DLD1 (cell line): Measurements from ENCODE around the gene ENO2.

Experiments used
- in situ Hi-C: cut with HindIII; loops from 2 replicates; pipeline ENCODE4 v1.10.0; 2017; ENCODE audit warnings: low sequenced_read_pairs

The ENO2 gene

GRCh38 chr12:6912164-6912935 lies 2.0 kb upstream of the ENO2 start:
- in situ Hi-C loops: no loop called here

DNA sequence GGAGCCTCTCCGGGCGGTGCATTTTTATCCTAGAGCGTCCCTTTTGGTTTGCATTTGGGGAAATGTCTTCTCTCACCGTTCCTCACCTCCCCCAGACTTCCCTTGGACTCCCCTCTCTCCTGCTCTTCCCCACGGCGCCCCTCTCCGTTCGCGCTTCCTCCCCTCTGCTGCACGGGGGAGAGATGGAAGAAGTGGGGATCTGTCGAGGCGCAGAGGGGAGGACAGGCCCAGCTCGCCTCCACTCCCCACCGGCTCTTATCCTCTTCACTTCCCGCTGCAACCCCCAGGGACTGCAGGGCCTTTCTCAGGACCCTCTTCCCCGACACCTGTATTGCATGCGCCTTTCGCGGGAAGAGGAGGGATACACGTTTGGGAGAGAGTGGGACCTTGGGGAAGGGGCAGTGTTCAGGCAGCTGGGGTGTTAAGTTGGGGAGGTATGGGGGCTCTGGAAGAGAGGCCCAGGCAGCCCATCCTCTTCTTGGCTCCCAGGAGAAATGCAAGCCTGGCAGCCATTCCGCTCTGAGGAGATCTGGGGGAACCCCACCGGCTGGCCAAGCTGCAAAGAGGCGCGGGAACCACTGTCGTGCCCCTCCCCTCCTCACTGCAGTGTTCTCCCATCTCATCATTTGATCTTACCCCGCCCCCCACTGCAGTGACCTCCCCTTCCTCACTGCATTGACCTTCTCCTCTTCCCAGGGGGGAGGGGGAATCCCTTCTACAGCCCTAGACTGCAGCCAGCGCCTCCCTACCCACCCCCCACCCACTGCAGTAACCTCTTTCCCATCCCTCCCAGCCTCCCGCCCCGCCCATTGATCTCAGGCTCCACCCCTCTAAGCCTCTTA lies 788 bp downstream of the ENO2 start:
- in situ Hi-C loops: no loop called here

DNA sequence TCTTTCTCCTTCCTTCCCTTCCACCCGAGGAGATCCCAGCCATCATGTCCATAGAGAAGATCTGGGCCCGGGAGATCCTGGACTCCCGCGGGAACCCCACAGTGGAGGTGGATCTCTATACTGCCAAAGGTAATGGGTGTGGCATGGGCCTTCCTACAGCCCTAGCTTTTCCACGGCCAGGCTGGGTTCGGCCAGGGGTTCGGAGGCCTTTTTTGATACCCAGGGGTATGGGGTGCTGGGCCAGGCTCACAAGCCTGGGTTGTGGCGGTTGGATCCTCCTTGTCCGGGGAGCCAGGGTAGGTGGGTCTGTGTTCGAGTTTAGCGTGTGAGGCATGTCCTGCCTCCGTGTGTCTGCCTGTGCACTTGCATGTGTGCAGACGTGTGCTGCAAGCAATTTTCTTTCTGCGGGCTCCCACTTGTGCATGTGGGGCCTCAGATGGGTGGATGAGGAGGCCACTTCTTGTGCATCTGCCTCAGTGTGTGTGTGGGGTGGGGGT lies 1.5 kb downstream of the ENO2 start:
- in situ Hi-C loops: no loop called here

DNA sequence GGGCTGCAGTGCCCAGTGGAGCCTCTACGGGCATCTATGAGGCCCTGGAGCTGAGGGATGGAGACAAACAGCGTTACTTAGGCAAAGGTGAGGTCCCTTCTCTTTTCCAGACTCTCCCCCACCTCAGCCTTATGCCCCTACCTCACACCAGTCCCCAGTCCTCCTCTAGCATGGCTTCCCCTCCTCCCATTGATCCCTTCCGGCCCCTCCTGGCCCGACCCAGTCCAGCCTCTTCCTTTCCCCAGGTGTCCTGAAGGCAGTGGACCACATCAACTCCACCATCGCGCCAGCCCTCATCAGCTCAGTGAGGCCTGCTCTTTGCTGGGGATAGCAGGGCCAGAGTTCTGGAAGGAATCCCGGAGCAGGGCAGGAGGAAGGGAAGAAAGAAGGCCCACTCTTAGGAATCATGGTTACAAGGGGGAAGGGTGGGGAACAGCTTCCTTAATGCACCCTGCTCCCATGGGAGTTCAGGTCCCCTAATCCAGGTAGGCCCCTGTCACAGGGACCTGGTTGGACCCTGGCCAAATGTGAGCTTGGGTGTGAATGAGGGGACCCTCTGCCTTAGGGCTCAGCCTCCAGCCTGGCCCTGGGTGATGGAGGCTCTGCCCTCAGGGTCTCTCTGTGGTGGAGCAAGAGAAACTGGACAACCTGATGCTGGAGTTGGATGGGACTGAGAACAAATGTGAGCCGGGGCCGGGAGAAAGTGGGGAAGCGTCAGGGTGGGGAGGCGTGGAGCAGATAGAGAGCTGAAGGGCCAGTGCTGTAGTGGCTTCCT lies 2.2 kb downstream of the ENO2 start:
- in situ Hi-C loops: no loop called here

DNA sequence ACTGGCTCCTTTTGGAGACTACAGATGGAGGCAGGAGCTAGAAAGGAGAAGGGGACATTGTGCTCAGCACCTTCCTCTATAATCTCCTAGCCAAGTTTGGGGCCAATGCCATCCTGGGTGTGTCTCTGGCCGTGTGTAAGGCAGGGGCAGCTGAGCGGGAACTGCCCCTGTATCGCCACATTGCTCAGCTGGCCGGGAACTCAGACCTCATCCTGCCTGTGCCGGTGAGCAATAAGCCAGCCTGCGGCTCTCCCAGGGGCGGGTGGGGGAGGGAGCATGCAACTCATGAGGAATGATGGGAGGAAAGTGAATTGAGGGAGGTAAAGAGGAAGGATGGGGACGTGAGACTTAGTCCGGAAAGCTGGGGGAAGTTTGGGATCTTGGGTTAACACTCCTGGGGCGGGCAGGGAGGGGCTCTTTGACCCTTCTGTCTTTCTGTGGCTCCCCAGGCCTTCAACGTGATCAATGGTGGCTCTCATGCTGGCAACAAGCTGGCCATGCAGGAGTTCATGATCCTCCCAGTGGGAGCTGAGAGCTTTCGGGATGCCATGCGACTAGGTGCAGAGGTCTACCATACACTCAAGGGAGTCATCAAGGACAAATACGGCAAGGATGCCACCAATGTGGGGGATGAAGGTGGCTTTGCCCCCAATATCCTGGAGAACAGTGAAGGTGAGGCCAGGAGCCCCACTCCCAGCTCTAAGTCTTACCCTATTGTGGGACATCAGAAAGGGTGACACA lies 3.3 kb downstream of the ENO2 start:
- in situ Hi-C loops: no loop called here

- in situ Hi-C loops: no loop called here
Measured at GRCh38 chr12:6919588-6919987, 5.2 kb downstream of the ENO2 start.

GRCh38 chr12:6921539-6921938 lies 7.2 kb downstream of the ENO2 start:
- in situ Hi-C loops: no loop called here

- in situ Hi-C loops: no loop called here
Measured at GRCh38 chr12:6921996-6922946, 7.9 kb downstream of the ENO2 start.

DNA sequence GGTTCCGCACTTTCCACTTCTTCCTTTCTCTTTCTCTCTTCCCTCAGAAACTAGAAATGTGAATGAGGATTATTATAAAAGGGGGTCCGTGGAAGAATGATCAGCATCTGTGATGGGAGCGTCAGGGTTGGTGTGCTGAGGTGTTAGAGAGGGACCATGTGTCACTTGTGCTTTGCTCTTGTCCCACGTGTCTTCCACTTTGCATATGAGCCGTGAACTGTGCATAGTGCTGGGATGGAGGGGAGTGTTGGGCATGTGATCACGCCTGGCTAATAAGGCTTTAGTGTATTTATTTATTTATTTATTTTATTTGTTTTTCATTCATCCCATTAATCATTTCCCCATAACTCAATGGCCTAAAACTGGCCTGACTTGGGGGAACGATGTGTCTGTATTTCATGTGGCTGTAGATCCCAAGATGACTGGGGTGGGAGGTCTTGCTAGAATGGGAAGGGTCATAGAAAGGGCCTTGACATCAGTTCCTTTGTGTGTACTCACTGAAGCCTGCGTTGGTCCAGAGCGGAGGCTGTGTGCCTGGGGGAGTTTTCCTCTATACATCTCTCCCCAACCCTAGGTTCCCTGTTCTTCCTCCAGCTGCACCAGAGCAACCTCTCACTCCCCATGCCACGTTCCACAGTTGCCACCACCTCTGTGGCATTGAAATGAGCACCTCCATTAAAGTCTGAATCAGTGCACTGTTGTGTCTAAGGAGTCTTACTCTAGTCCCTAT lies 8.8 kb downstream of the ENO2 start:
- in situ Hi-C loops: no loop called here

GRCh38 chr12:6923851-6924250 lies 9.5 kb downstream of the ENO2 start:
- in situ Hi-C loops: no loop called here

DNA sequence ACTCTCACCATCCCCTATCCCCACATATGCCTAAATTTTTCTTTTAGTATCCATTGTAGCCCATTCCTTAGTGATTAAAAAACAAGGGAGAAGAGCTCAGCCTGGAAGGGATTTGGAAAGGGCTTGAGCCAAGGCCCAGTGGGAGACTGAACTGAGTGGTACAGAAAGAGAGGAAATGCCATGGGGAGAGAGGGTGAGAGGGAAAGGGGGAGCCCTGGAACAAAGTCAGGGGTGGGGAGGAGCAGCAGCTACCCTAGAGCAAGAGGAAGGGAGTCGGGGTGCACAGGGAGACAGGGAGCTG lies 10.8 kb downstream of the ENO2 start:
- in situ Hi-C loops: no loop called here

DNA sequence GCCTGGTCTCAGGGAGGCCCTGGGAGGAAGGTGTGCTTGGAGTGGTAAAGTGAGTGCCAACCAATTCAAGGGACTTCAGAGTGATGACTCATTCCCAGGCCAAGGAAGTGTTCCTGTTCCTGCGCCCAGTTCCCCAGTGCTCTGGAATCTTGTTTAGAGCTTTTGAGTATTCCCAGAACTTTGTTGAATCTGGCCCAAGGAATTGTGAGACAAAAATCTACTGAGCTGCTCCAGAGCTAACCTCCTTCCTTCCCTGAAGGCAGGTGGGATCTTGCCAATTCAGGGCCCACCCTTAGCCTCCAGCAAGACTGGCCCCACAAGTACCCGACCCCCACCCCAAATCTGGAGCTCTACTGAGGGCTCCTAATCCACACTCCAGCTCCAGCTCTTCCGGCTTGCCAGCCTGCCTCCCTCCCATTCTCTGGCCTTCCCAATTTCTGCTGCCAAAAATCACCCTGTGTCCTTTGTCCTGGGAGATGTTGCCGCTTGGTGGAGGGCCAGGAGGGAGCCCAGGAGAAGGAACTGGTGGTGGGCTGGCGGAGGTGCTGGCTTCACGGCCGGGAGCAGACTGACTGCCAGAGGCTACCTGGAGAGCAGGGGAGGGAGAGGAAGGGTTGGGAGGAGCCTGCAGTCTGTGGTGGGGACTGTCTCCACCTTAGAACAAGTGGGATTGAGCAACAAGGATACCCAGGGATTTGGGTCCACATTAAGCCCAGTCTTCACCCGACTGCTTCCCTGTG lies 11.3 kb downstream of the ENO2 start:
- in situ Hi-C loops: no loop called here

- in situ Hi-C loops: no loop called here
Measured at GRCh38 chr12:6927379-6928021, 13.1 kb downstream of the ENO2 start, which contains the start of gene ATN1. Gene ATN1, plus strand, starts transcription at chr12:6927959. Its CDS starts 6,043 bp downstream, at chr12:6934002.

GRCh38 chr12:6928022-6928702 lies 13.8 kb downstream of the ENO2 start:
- in situ Hi-C loops: no loop called here

- in situ Hi-C loops: no loop called here
Measured at GRCh38 chr12:6928703-6929407, 14.5 kb downstream of the ENO2 start.
